Measurements from ENCODE around the gene KLHL12. TPM values are rescaled to one million over a fixed set of nuclear protein-coding genes. Genes with fewer than 3 reads are reported as not detected.

Gene KLHL12
- total RNA-seq, 1 donor from 2014 or later, result 51.1 TPM

- no peak for DNase-seq (ENCODE audit: low read depth)
- no peak for TF ChIP-seq CTCF (IDR thresholded peaks at IDR 0.05; ENCODE audit: insufficient read depth, low read length, severe bottlenecking)
- Histone ChIP-seq H3K4me3 (ENCODE audit: low read depth, low read length) (no peak overlapping the region), H3K27me3 (ENCODE audit: control insufficient read depth, insufficient read depth, low read length) (no peaks in the 10 kb centered on the region), H3K36me3 (ENCODE audit: control insufficient read depth, insufficient read depth, low read length) (peaks cover 4% of the 10 kb centered on the region)
- no peak for FAIRE-seq
These were observed 47.9 kb downstream of the KLHL12 start for GRCh38 chr1:202879128-202879527.

DNA sequence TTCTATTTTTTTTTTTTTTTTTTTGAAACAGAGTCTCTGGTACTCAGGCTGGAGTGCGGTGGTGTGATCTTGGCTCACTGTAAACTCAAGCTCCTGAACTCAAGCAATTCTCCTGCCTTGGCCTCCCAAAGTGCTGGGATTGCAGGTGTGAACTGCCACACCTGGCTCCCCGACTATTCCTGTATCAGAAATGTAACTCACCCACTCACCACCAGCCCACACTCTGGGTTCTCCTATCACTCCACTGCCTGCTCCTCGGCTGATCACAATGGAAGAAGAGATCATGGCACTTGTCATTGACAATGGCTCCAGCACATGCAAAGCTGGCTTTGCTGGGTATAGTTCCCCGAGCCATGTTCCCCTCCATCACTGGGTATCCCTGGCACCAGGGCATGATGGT is 54.0 kb downstream of the KLHL12 start:
- Histone ChIP-seq H3K4me3 (ENCODE audit: low read depth, low read length) (no peak overlapping the region), H3K27me3 (ENCODE audit: control insufficient read depth, insufficient read depth, low read length) (no peaks in the 10 kb centered on the region), H3K36me3 (ENCODE audit: control insufficient read depth, insufficient read depth, low read length) (no peaks in the 10 kb centered on the region)
- DNase-seq (ENCODE audit: low read depth), result no peak
- no peak for FAIRE-seq
- TF ChIP-seq CTCF (IDR thresholded peaks at IDR 0.05; ENCODE audit: insufficient read depth, low read length, severe bottlenecking), result no peak

GRCh38 chr1:202871367-202871766 is 55.7 kb downstream of the KLHL12 start:
- no peak for TF ChIP-seq CTCF (IDR thresholded peaks at IDR 0.05; ENCODE audit: insufficient read depth, low read length, severe bottlenecking)
- Histone ChIP-seq H3K27me3 (ENCODE audit: control insufficient read depth, insufficient read depth, low read length) (no peaks in the 10 kb centered on the region), H3K36me3 (ENCODE audit: control insufficient read depth, insufficient read depth, low read length) (no peaks in the 10 kb centered on the region), H3K4me3 (ENCODE audit: low read depth, low read length) (no peak overlapping the region)
- peak; percentile 13 for DNase-seq (ENCODE audit: low read depth)
- FAIRE-seq, result no peak

DNA sequence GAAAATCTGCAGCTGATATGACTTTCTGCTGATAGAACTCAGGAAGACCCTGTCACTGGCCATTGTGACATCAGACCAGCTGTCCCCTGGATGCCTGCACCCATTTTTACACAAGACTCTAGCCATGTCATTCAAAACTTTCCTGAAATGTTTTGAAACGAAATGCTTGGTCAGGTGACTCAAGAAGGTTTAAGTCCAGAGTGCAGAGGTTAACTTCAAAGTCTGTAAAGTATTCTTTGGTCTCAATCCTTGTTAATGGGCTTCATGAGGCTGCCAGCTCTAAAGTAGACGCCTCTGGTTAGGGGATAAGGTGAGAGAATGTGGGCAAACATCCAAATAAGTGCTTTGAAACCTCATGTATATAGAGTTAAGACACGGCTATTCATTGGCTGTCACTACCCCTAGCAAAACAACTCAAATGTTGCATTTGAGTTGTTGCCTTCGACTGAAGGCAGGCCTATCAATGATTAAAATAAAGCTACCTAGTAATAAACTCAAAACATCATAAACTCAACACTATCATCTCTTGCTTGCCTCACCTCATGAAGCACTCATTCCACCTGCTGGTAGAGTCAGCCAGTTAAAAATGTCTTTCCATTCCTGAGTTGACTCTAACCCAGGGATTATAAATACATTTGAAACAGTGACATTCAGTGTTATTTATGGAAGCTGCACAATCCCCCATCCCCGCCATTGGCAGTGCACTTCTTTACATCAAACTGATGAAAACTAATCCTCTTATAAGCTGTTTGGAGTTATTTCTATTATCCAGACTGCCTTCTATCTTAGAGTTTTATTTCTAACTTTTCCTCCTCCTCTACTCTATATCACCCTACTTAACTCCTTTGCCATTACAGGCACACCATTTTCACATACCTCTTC is 64.1 kb downstream of the KLHL12 start:
- Histone ChIP-seq H3K27me3 (ENCODE audit: control insufficient read depth, insufficient read depth, low read length) (peaks cover 2% of the 10 kb centered on the region), H3K4me3 (ENCODE audit: low read depth, low read length) (no peak overlapping the region), H3K36me3 (ENCODE audit: control insufficient read depth, insufficient read depth, low read length) (no peaks in the 10 kb centered on the region)
- DNase-seq (ENCODE audit: low read depth), result no peak
- TF ChIP-seq CTCF (IDR thresholded peaks at IDR 0.05; ENCODE audit: insufficient read depth, low read length, severe bottlenecking), result no peak
- FAIRE-seq, result no peak

- Histone ChIP-seq H3K4me3 (ENCODE audit: low read depth, low read length) (peak overlapping the region; percentile 52), H3K27me3 (ENCODE audit: control insufficient read depth, insufficient read depth, low read length) (peaks cover 2% of the 10 kb centered on the region), H3K36me3 (ENCODE audit: control insufficient read depth, insufficient read depth, low read length) (no peaks in the 10 kb centered on the region)
- FAIRE-seq, result no peak
- DNase-seq (ENCODE audit: low read depth), result peak; percentile 72
- TF ChIP-seq CTCF (IDR thresholded peaks at IDR 0.05; ENCODE audit: insufficient read depth, low read length, severe bottlenecking), result no peak
These were observed 65.5 kb downstream of the KLHL12 start for GRCh38 chr1:202861420-202862132.

Measured in bronchial epithelial cell (primary cell).